CD8-positive, alpha-beta memory T cell (primary cell): Measurements from ENCODE around the gene LTBR. TPM values are rescaled to one million over a fixed set of nuclear protein-coding genes. Genes with fewer than 3 reads are reported as not detected.
"Not testable (repeated sequence)": the region's sequence is repeated elsewhere in the genome, so short reads cannot be mapped to it uniquely, and the experiment has no call there.

Source experiments
- CTCF ChIA-PET: fragments of 350-600 bp; sonication (Branson Sonifier 250); formaldehyde crosslinking; loops from one replicate; lab custom pipeline; 2021; ENCODE audit warnings: antibody characterized with exemption; lab: Charles Lee
- POLR2A ChIA-PET: fragments of 350-600 bp; sonication (Branson Sonifier 250); formaldehyde crosslinking; loops from one replicate; lab custom pipeline; 2021; ENCODE audit warnings: antibody characterized with exemption; lab: Charles Lee
- DNase-seq, 5 donors: peaks; one replicate each; pipeline versions ENCODE4 v3.0.0 to v3.0.0-alpha.2; 2020 to 2022; ENCODE audit warnings: mixed read lengths in 1 of 5
- H3K27ac ChIP-seq: one replicate; pipeline ENCODE4 v1.7.0; 2013; ENCODE audit warnings: low read depth, mild to moderate bottlenecking, low read length, moderate library complexity
- H3K27me3 ChIP-seq: 2 replicates; pipeline ENCODE4 v1.7.0; 2013; ENCODE audit warnings: low read length, mild to moderate bottlenecking; ENCODE audit not compliant: insufficient read depth, poor library complexity, severe bottlenecking
- H3K36me3 ChIP-seq: 2 replicates; pipeline ENCODE4 v1.7.0; 2013; ENCODE audit warnings: mild to moderate bottlenecking, low read length, moderate library complexity; ENCODE audit not compliant: insufficient read depth
- H3K4me1 ChIP-seq: 2 replicates; pipeline ENCODE4 v1.7.0; 2013; ENCODE audit warnings: mild to moderate bottlenecking, low read length, moderate library complexity; ENCODE audit not compliant: insufficient read depth
- H3K4me3 ChIP-seq: 2 replicates; pipeline ENCODE4 v1.7.0; 2013; ENCODE audit warnings: mild to moderate bottlenecking, low read length
- H3K9me3 ChIP-seq: 2 replicates; pipeline ENCODE4 v1.7.0; 2013; ENCODE audit warnings: mild to moderate bottlenecking, low read length
- H3K27ac Mint-ChIP-seq, 8 donors: one replicate each; pipeline ENCODE4 v1.8.0; 2020 to 2021; ENCODE audit warnings: mixed read lengths in 8 of 8, mild to moderate bottlenecking in 6 of 8, inconsistent platforms in 3 of 8, moderate library complexity in 3 of 8
- H3K27me3 Mint-ChIP-seq, 2 donors: one replicate each; pipeline ENCODE4 v1.8.0; 2020 to 2021; ENCODE audit warnings: mixed read lengths in 2 of 2, mild to moderate bottlenecking in 1 of 2, moderate library complexity in 1 of 2
- H3K36me3 Mint-ChIP-seq, 3 donors: one replicate each; pipeline ENCODE4 v1.8.0; 2020 to 2021; ENCODE audit warnings: mixed read lengths in 3 of 3, inconsistent platforms in 1 of 3, mild to moderate bottlenecking in 1 of 3
- H3K4me1 Mint-ChIP-seq, 3 donors: one replicate each; pipeline ENCODE4 v1.8.0; 2020 to 2021; ENCODE audit warnings: mixed read lengths in 3 of 3, inconsistent platforms in 1 of 3, mild to moderate bottlenecking in 1 of 3
- H3K4me3 Mint-ChIP-seq, 7 donors: one replicate each; pipeline ENCODE4 v1.8.0; 2020 to 2021; ENCODE audit warnings: mixed read lengths in 7 of 7, mild to moderate bottlenecking in 6 of 7, moderate library complexity in 4 of 7, inconsistent platforms in 2 of 7
- H3K9me3 Mint-ChIP-seq, 5 donors: one replicate each; pipeline ENCODE4 v1.8.0; 2020 to 2022; ENCODE audit warnings: mixed read lengths in 5 of 5, mild to moderate bottlenecking in 3 of 5, moderate library complexity in 2 of 5, inconsistent platforms in 1 of 5
- polyA plus RNA-seq: library from polyadenylated mRNA; unstranded; fragments of 300-500 nt; fragmentation: Illumina TruSeq; gene quantifications from one replicate; pipeline ENCODE4 v1.2.3, GENCODE V29; 2021
- total RNA-seq, 2 experiments: library from RNA; stranded (reverse); gene quantifications; one replicate each; pipeline ENCODE4 v1.2.3, GENCODE V29; 2021

Gene LTBR
- total and polyA plus RNA-seq, 3 experiments from 2014 or later = 0.51 to 1.4 TPM; not detected in 1

- H3K4me1 ChIP-seq = peaks cover 73% of the 10 kb centered on the region
- Mint-ChIP-seq H3K4me1 (peaks cover 42 to 50% (median 45%) of the 10 kb centered on the region in 3 donors), H3K27ac (peak overlapping the region in 2 of 8 donors; percentile 94 to 97), H3K36me3 (peaks cover 2 to 11% (median 4%) of the 10 kb centered on the region in 3 donors), H3K27me3 (peaks cover 0 to 4% of the 10 kb centered on the region in 2 donors), H3K9me3 (no peaks in the 10 kb centered on the region), H3K4me3 (no peak overlapping the region)
- no peaks in the 10 kb centered on the region for H3K36me3 ChIP-seq
- H3K9me3 ChIP-seq = no peaks in the 10 kb centered on the region
- CTCF ChIA-PET = interaction anchor here (1.2 to 6.8 kb wide), 4 partner anchors 7 to 25 kb away, joined by 5 to 58 read pairs (median 8); no protein-coding TSS in a partner anchor
- H3K4me3 ChIP-seq = peak overlapping the region; percentile 91
- DNase-seq = no peak
- H3K27ac ChIP-seq = peak overlapping the region; percentile 89
- POLR2A ChIA-PET = interaction anchor here (0.7 kb wide), 1 partner anchor 128 kb away, joined by 3 read pairs; no protein-coding TSS in a partner anchor
- H3K27me3 ChIP-seq = no peaks in the 10 kb centered on the region
Observed at GRCh38 chr12:6342140-6342889, 41.6 kb upstream of the LTBR start.

- Mint-ChIP-seq H3K4me3 (no peak overlapping the region), H3K27me3 (peaks cover 1 to 4% of the 10 kb centered on the region in 2 donors), H3K27ac (peak overlapping the region in 1 of 8 donors; percentile 94), H3K36me3 (peaks cover 2 to 11% (median 4%) of the 10 kb centered on the region in 3 donors), H3K9me3 (no peaks in the 10 kb centered on the region), H3K4me1 (peaks cover 42 to 54% (median 45%) of the 10 kb centered on the region in 3 donors)
- Histone ChIP-seq H3K4me1 (peaks cover 68% of the 10 kb centered on the region), H3K27ac (no peak overlapping the region), H3K27me3 (no peaks in the 10 kb centered on the region), H3K9me3 (no peaks in the 10 kb centered on the region), H3K4me3 (no peak overlapping the region), H3K36me3 (no peaks in the 10 kb centered on the region)
- DNase-seq = no peak
- ChIA-PET POLR2A (no interaction called here), CTCF (interaction anchor here (0.8 to 6.8 kb wide), 6 partner anchors 8 to 113 kb away, joined by 3 to 58 read pairs (median 6); no protein-coding TSS in a partner anchor)
Observed at GRCh38 chr12:6343518-6343917, 40.4 kb upstream of the LTBR start.

- not testable (repeated sequence) for H3K4me3 ChIP-seq, H3K9me3 ChIP-seq, H3K27ac ChIP-seq, H3K27me3 Mint-ChIP-seq, H3K4me3 Mint-ChIP-seq, H3K27me3 ChIP-seq, DNase-seq, H3K36me3 ChIP-seq, H3K9me3 Mint-ChIP-seq
- H3K36me3 Mint-ChIP-seq = peaks cover 2 to 11% (median 4%) of the 10 kb centered on the region in 3 donors
- H3K27ac Mint-ChIP-seq = peak overlapping the region in 2 of 8 donors; percentile 17 to 52
- H3K4me1 ChIP-seq = peaks cover 61% of the 10 kb centered on the region
- POLR2A ChIA-PET = interaction anchor here (0.7 kb wide), 1 partner anchor 189 kb away, joined by 3 read pairs; no protein-coding TSS in a partner anchor
- CTCF ChIA-PET = interaction anchor here (0.8 to 6.8 kb wide), 6 partner anchors 9 to 114 kb away, joined by 3 to 58 read pairs (median 6); no protein-coding TSS in a partner anchor
- H3K4me1 Mint-ChIP-seq = peaks cover 44 to 54% (median 45%) of the 10 kb centered on the region in 3 donors
Observed at GRCh38 chr12:6344101-6344660, 39.8 kb upstream of the LTBR start.

- no peaks in the 10 kb centered on the region for H3K27me3 ChIP-seq
- peak overlapping the region; percentile 24 to 85 (median 65) for H3K4me3 Mint-ChIP-seq
- peaks cover 44 to 54% (median 45%) of the 10 kb centered on the region in 3 donors for H3K4me1 Mint-ChIP-seq
- H3K4me3 ChIP-seq = peak overlapping the region; percentile 11
- ChIA-PET POLR2A (interaction anchor here (0.8 to 1.5 kb wide), 2 partner anchors 9 to 10 kb away, joined by 4 to 5 read pairs; no protein-coding TSS in a partner anchor), CTCF (interaction anchor here (0.6 to 6.8 kb wide), 8 partner anchors 10 to 120 kb away, joined by 3 to 58 read pairs (median 7); no protein-coding TSS in a partner anchor)
- no peak for DNase-seq
- H3K27me3 Mint-ChIP-seq = peaks cover 1 to 4% of the 10 kb centered on the region in 2 donors
- H3K36me3 Mint-ChIP-seq = peaks cover 2 to 11% (median 4%) of the 10 kb centered on the region in 3 donors
- peaks cover 53% of the 10 kb centered on the region for H3K4me1 ChIP-seq
- H3K36me3 ChIP-seq = no peaks in the 10 kb centered on the region
- H3K27ac Mint-ChIP-seq = peak overlapping the region; percentile 75 to 95 (median 88)
- H3K27ac ChIP-seq = no peak overlapping the region
- no peaks in the 10 kb centered on the region for H3K9me3 Mint-ChIP-seq
- no peaks in the 10 kb centered on the region for H3K9me3 ChIP-seq
Observed at GRCh38 chr12:6345319-6346091, 38.5 kb upstream of the LTBR start.

GRCh38 chr12:6346235-6346832 is 37.6 kb upstream of the LTBR start:
- Mint-ChIP-seq H3K27ac (peak overlapping the region in 5 of 8 donors; percentile 83 to 95 (median 91)), H3K4me3 (peak overlapping the region; percentile 24 to 74 (median 57)), H3K9me3 (no peaks in the 10 kb centered on the region), H3K27me3 (peaks cover 1 to 4% of the 10 kb centered on the region in 2 donors), H3K4me1 (peaks cover 44 to 54% (median 45%) of the 10 kb centered on the region in 3 donors), H3K36me3 (peaks cover under 1 to 8% (median 2%) of the 10 kb centered on the region in 3 donors)
- Histone ChIP-seq H3K27me3 (no peaks in the 10 kb centered on the region), H3K4me1 (peaks cover 53% of the 10 kb centered on the region), H3K4me3 (peak overlapping the region; percentile 11), H3K9me3 (no peaks in the 10 kb centered on the region), H3K36me3 (no peaks in the 10 kb centered on the region), H3K27ac (no peak overlapping the region)
- ChIA-PET CTCF (interaction anchor here (1.2 to 6.8 kb wide), 5 partner anchors 11 to 22 kb away, joined by 5 to 58 read pairs (median 10); no protein-coding TSS in a partner anchor), POLR2A (interaction anchor here (0.8 to 1.5 kb wide), 2 partner anchors 10 to 11 kb away, joined by 4 to 5 read pairs; no protein-coding TSS in a partner anchor)
- DNase-seq = no peak

GRCh38 chr12:6346942-6347341 is 37.0 kb upstream of the LTBR start:
- H3K4me1 ChIP-seq = peaks cover 52% of the 10 kb centered on the region
- no peaks in the 10 kb centered on the region for H3K9me3 ChIP-seq
- Mint-ChIP-seq H3K36me3 (peaks cover 0 to 2% (median 2%) of the 10 kb centered on the region in 3 donors), H3K27me3 (peaks cover 1 to 4% of the 10 kb centered on the region in 2 donors), H3K4me3 (no peak overlapping the region), H3K27ac (peak overlapping the region in 3 of 8 donors; percentile 55 to 91 (median 83)), H3K9me3 (no peaks in the 10 kb centered on the region), H3K4me1 (peaks cover 41 to 51% (median 42%) of the 10 kb centered on the region in 3 donors)
- no peak overlapping the region for H3K4me3 ChIP-seq
- no peaks in the 10 kb centered on the region for H3K36me3 ChIP-seq
- no peak for DNase-seq
- ChIA-PET CTCF (interaction anchor here (3.0 to 6.8 kb wide), 3 partner anchors 12 to 21 kb away, joined by 10 to 58 read pairs (median 17); no protein-coding TSS in a partner anchor), POLR2A (no interaction called here)
- H3K27ac ChIP-seq = no peak overlapping the region
- H3K27me3 ChIP-seq = no peaks in the 10 kb centered on the region
